ENCODE measurements around the gene NRXN3. TPM values are rescaled to one million over a fixed set of nuclear protein-coding genes. Genes with fewer than 3 reads are reported as not detected.

The NRXN3 gene
- total and polyA plus RNA-seq, 2 donors (not counting 1 experiment from before 2014, with no cell fraction given), result not detected

- DNase-seq (no peak), ATAC-seq (ENCODE audit: low read depth) (no peak)
- ChIA-PET POLR2A (no interaction called here), CTCF (no interaction called here)
- Mint-ChIP-seq H3K27ac (no peak overlapping the region), H3K27me3 (peaks cover 4% of the 10 kb centered on the region), H3K9me3 (ENCODE audit: insufficient read depth) (no peaks in the 10 kb centered on the region), H3K4me3 (no peak overlapping the region), H3K4me1 (no peaks in the 10 kb centered on the region)
- no peak overlapping the region for H2AFZ ChIP-seq (ENCODE audit: insufficient read depth, low read depth, low read length, poor library complexity, severe bottlenecking)
- H3K4me1 ChIP-seq (ENCODE audit: control insufficient read depth in 2 of 2, insufficient read depth in 2 of 2, low read length in 2 of 2), result no peaks in the 10 kb centered on the region
- H3K4me2 ChIP-seq (replicated peaks; ENCODE audit: low read depth, low read length, poor library complexity, severe bottlenecking), result no peak overlapping the region
- no peaks in the 10 kb centered on the region for H3K27me3 ChIP-seq (replicated peaks in 1 of 4; ENCODE audit: control extremely low read depth in 1 of 4, control insufficient read depth in 3 of 4, insufficient read depth in 4 of 4, low read length in 3 of 4)
- no peak overlapping the region for H3K4me3 ChIP-seq (ENCODE audit: control extremely low read depth in 1 of 5, extremely low read depth in 1 of 5, insufficient read depth in 1 of 5, low read depth in 2 of 5, low read length in 4 of 5)
- H4K20me1 ChIP-seq (ENCODE audit: control insufficient read depth, insufficient read depth, low read length, poor library complexity, severe bottlenecking), result no peaks in the 10 kb centered on the region
- H3K36me3 ChIP-seq (replicated peaks in 1 of 2; ENCODE audit: control extremely low read depth in 1 of 2, control insufficient read depth in 1 of 2, extremely low read depth in 1 of 2, insufficient read depth in 2 of 2, low read length in 1 of 2), result no peaks in the 10 kb centered on the region
- no peak for TF ChIP-seq EZH2 (IDR thresholded peaks at IDR 0.05; ENCODE audit: borderline replicate concordance, insufficient read depth, low read depth, low read length, poor library complexity, severe bottlenecking)
- no peak for TF ChIP-seq CTCF (IDR thresholded peaks at IDR 0.05)
- WGBS (ENCODE audit: insufficient coverage), result 100% methylated on average over 1 of the region's 2 CpGs
- H3K79me2 ChIP-seq (ENCODE audit: control insufficient read depth, insufficient read depth, low read length), result no peaks in the 10 kb centered on the region
- no peak overlapping the region for H3K9ac ChIP-seq (ENCODE audit: low read length)
- H3K27ac ChIP-seq (ENCODE audit: low read length in 2 of 2), result no peak overlapping the region
- intact Hi-C loops (cut with micrococcal nuclease), result no loop called here
- no peaks in the 10 kb centered on the region for H3K9me3 ChIP-seq (ENCODE audit: control extremely low read depth in 1 of 3, control insufficient read depth in 2 of 3, insufficient read depth in 1 of 3, low read length in 2 of 3)
Measured at GRCh38 chr14:78631551-78631950, 461.4 kb downstream of the NRXN3 start.

- CTCF ChIA-PET, result no interaction called here
Measured at GRCh38 chr14:78633752-78634151, 463.6 kb downstream of the NRXN3 start.

More at GRCh38 chr14:78633752-78634151, 463.6 kb downstream of the NRXN3 start:
- no peaks in the 10 kb centered on the region for H3K27me3 ChIP-seq (replicated peaks in 1 of 4; ENCODE audit: control extremely low read depth in 1 of 4, control insufficient read depth in 3 of 4, insufficient read depth in 4 of 4, low read length in 3 of 4)
- Mint-ChIP-seq H3K9me3 (ENCODE audit: insufficient read depth) (peaks cover 5% of the 10 kb centered on the region), H3K27me3 (peaks cover 8% of the 10 kb centered on the region), H3K27ac (no peak overlapping the region), H3K4me1 (no peaks in the 10 kb centered on the region), H3K4me3 (no peak overlapping the region)
- H3K4me1 ChIP-seq (ENCODE audit: control insufficient read depth in 2 of 2, insufficient read depth in 2 of 2, low read length in 2 of 2), result no peaks in the 10 kb centered on the region
- intact Hi-C loops (cut with micrococcal nuclease), result no loop called here
- H2AFZ ChIP-seq (ENCODE audit: insufficient read depth, low read depth, low read length, poor library complexity, severe bottlenecking), result no peak overlapping the region
- no peak overlapping the region for H3K4me2 ChIP-seq (replicated peaks; ENCODE audit: low read depth, low read length, poor library complexity, severe bottlenecking)
- H3K79me2 ChIP-seq (ENCODE audit: control insufficient read depth, insufficient read depth, low read length), result no peaks in the 10 kb centered on the region
- H3K9ac ChIP-seq (ENCODE audit: low read length), result no peak overlapping the region
- H3K27ac ChIP-seq (ENCODE audit: low read length in 2 of 2), result no peak overlapping the region
- no peak for ATAC-seq (ENCODE audit: low read depth)
- peaks cover 0 to 1% (median 0%) of the 10 kb centered on the region in 3 donors for H3K9me3 ChIP-seq (ENCODE audit: control extremely low read depth in 1 of 3, control insufficient read depth in 2 of 3, insufficient read depth in 1 of 3, low read length in 2 of 3)
- no peak overlapping the region for H3K4me3 ChIP-seq (ENCODE audit: control extremely low read depth in 1 of 5, extremely low read depth in 1 of 5, insufficient read depth in 1 of 5, low read depth in 2 of 5, low read length in 4 of 5)
- POLR2A ChIA-PET, result no interaction called here
- H4K20me1 ChIP-seq (ENCODE audit: control insufficient read depth, insufficient read depth, low read length, poor library complexity, severe bottlenecking), result no peaks in the 10 kb centered on the region
- DNase-seq, result no peak
- H3K36me3 ChIP-seq (replicated peaks in 1 of 2; ENCODE audit: control extremely low read depth in 1 of 2, control insufficient read depth in 1 of 2, extremely low read depth in 1 of 2, insufficient read depth in 2 of 2, low read length in 1 of 2), result no peaks in the 10 kb centered on the region
- no peak for TF ChIP-seq CTCF (IDR thresholded peaks at IDR 0.05)
- no peak for TF ChIP-seq EZH2 (IDR thresholded peaks at IDR 0.05; ENCODE audit: borderline replicate concordance, insufficient read depth, low read depth, low read length, poor library complexity, severe bottlenecking)
